ENCODE results near the gene UBN1.

The UBN1 gene

GRCh38 chr16:4811773-4812172, 35.5 kb upstream of the UBN1 start:
- TF ChIP-seq ZNF565 (CRISPR knock-in tag; conservative IDR thresholded peaks at IDR 0.05; ENCODE audit: low read depth) (no peak), TCF4 (CRISPR knock-in tag; IDR thresholded peaks at IDR 0.05; ENCODE audit: borderline replicate concordance) (no peak)
- ATAC-seq = no peak; the same call in 2 of the 3 replicates

GRCh38 chr16:4813251-4814003, 33.9 kb upstream of the UBN1 start:
- ATAC-seq = no peak

GRCh38 chr16:4814046-4814445, 33.2 kb upstream of the UBN1 start:
- ATAC-seq = no peak
- TF ChIP-seq OSR1 (CRISPR knock-in tag; IDR thresholded peaks at IDR 0.05) (no peak), SNAI2 (CRISPR knock-in tag; IDR thresholded peaks at IDR 0.05) (no peak), PPARA (CRISPR knock-in tag; IDR thresholded peaks at IDR 0.05; ENCODE audit: borderline replicate concordance) (no peak), ZC3H10 (CRISPR knock-in tag; IDR thresholded peaks at IDR 0.05) (no peak), POU6F1 (CRISPR knock-in tag; IDR thresholded peaks at IDR 0.05; ENCODE audit: borderline replicate concordance, low read depth) (no peak), ISL1 (CRISPR knock-in tag; IDR thresholded peaks at IDR 0.05) (no peak), TCF4 (CRISPR knock-in tag; IDR thresholded peaks at IDR 0.05; ENCODE audit: borderline replicate concordance) (no peak), TOX (CRISPR knock-in tag; IDR thresholded peaks at IDR 0.05; ENCODE audit: borderline replicate concordance) (no peak), TSHZ2 (CRISPR knock-in tag; IDR thresholded peaks at IDR 0.05) (no peak), ZNF565 (CRISPR knock-in tag; conservative IDR thresholded peaks at IDR 0.05; ENCODE audit: low read depth) (no peak), ZFP30 (CRISPR knock-in tag; IDR thresholded peaks at IDR 0.05) (no peak), ZFP3 (CRISPR knock-in tag; IDR thresholded peaks at IDR 0.05) (no peak), ARNTL (CRISPR knock-in tag; IDR thresholded peaks at IDR 0.05; ENCODE audit: borderline replicate concordance, low read depth) (no peak), ZNF70 (CRISPR knock-in tag; IDR thresholded peaks at IDR 0.05) (no peak), PATZ1 (CRISPR knock-in tag; IDR thresholded peaks at IDR 0.05; ENCODE audit: borderline replicate concordance) (no peak), CSRNP3 (CRISPR knock-in tag; IDR thresholded peaks at IDR 0.05) (no peak), GLIS3 (CRISPR knock-in tag; IDR thresholded peaks at IDR 0.05) (no peak)

More at GRCh38 chr16:4813251-4814003, 33.9 kb upstream of the UBN1 start:
- no peak for TF ChIP-seq TCF4 (CRISPR knock-in tag; IDR thresholded peaks at IDR 0.05; ENCODE audit: borderline replicate concordance)
- TF ChIP-seq RARB (CRISPR knock-in tag; IDR thresholded peaks at IDR 0.05) = no peak
- no peak for TF ChIP-seq ZFP3 (CRISPR knock-in tag; IDR thresholded peaks at IDR 0.05)
- no peak for TF ChIP-seq ISL1 (CRISPR knock-in tag; IDR thresholded peaks at IDR 0.05)

GRCh38 chr16:4814542-4815173, 32.6 kb upstream of the UBN1 start:
- TF ChIP-seq TOX (CRISPR knock-in tag; IDR thresholded peaks at IDR 0.05; ENCODE audit: borderline replicate concordance) (no peak), ZFP30 (CRISPR knock-in tag; IDR thresholded peaks at IDR 0.05) (no peak), ISL1 (CRISPR knock-in tag; IDR thresholded peaks at IDR 0.05) (no peak), ARNTL (CRISPR knock-in tag; IDR thresholded peaks at IDR 0.05; ENCODE audit: borderline replicate concordance, low read depth) (no peak), CSRNP3 (CRISPR knock-in tag; IDR thresholded peaks at IDR 0.05) (no peak), POU6F1 (CRISPR knock-in tag; IDR thresholded peaks at IDR 0.05; ENCODE audit: borderline replicate concordance, low read depth) (no peak)
- ATAC-seq = no peak
